BLaER1 treated with 17β-estradiol and CSF1 and Interleukin-3, amounts not matched to agents 10 nM and 100 nM (cell line): Measurements from ENCODE around the gene PRSS12.

ENCODE experiments used
- H3K27ac ChIP-seq, 11 experiments: shearing (Covaris generic); formaldehyde crosslinking; 2 replicates each; pipeline ENCODE4 v1.8.1; 2022
- H3K27me3 ChIP-seq, 11 experiments: shearing (Covaris generic); formaldehyde crosslinking; 2 replicates each; pipeline ENCODE4 v1.8.1; 2022
- H3K36me3 ChIP-seq, 11 experiments: shearing (Covaris generic); formaldehyde crosslinking; 2 replicates each; pipeline ENCODE4 v1.8.1; 2022
- H3K4me1 ChIP-seq, 10 experiments: shearing (Covaris generic); formaldehyde crosslinking; 2 replicates each; pipeline ENCODE4 v1.8.1; 2022
- H3K4me2 ChIP-seq, 11 experiments: shearing (Covaris generic); formaldehyde crosslinking; 2 replicates each; pipeline ENCODE4 v1.8.1; 2022
- H3K4me3 ChIP-seq, 10 experiments: shearing (Covaris generic); formaldehyde crosslinking; 2 replicates each; pipeline ENCODE4 v1.8.1; 2022
- H3K9ac ChIP-seq, 11 experiments: shearing (Covaris generic); formaldehyde crosslinking; 2 replicates each; pipeline ENCODE4 v1.8.1; 2022
- H3K9me3 ChIP-seq, 11 experiments: shearing (Covaris generic); formaldehyde crosslinking; replicated peaks in 1 of 11; 2 replicates each; pipeline ENCODE4 v1.8.1; 2022
- H4K20me1 ChIP-seq, 11 experiments: shearing (Covaris generic); formaldehyde crosslinking; 2 replicates each; pipeline ENCODE4 v1.8.1; 2022
- Cebpa-rat ChIP-seq, 11 experiments: shearing (Covaris generic); IDR thresholded peaks; 2 replicates each; pipeline ENCODE4 v1.8.1; 2022

Gene PRSS12

DNA sequence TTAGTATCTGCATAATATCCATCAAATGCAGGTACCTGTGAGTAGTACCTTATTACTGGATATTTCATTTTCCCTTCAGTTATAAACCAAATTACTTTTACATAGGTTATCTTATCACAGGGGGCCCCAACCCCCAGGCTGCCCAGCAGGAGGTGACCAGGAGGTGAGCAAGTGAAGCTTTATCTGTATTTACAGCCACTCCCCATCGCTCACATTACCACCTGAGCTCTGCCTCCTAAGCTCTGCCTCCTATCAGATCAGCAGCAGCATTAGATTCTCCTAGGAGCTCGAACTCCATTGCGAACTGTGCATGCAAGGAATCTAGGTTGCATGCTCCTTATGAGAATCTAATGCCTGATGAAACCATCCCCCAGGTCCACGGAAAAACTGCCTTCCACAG, 6.3 kb downstream of the PRSS12 start:
- TF ChIP-seq Cebpa-rat (IDR thresholded peaks at IDR 0.05), result no peak
- Histone ChIP-seq H3K9ac (no peak overlapping the region), H3K4me3 (no peak overlapping the region), H3K4me2 (no peak overlapping the region), H3K27ac (no peak overlapping the region), H3K36me3 (no peaks in the 10 kb centered on the region), H3K9me3 (peaks cover 0 to under 1% (median 0%) of the 10 kb centered on the region in 11 experiments; a peak in 2 of 22 replicates), H3K4me1 (no peaks in the 10 kb centered on the region), H4K20me1 (no peaks in the 10 kb centered on the region), H3K27me3 (no peaks in the 10 kb centered on the region)

DNA sequence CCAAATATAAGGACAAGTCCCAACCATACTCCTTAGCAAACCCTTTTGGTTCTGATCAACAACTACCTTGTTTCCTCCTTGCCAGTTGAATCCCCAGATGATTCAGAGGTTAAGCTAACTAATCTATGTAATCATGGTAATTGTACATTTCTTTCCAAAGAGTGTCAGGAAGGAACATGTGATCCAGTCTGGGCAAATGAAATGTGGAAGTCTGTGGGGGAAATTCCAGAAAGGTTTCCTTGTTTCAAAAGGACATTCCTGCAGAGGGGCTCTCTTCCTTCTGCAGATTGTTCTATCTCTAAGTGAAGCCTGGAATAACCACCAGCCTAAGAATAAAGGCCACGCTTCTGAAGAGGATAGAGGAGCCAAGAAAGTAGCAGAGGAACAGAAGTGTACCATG, 7.0 kb downstream of the PRSS12 start:
- no peaks in the 10 kb centered on the region for H4K20me1 ChIP-seq
- H3K4me3 ChIP-seq, result no peak overlapping the region
- H3K4me2 ChIP-seq, result no peak overlapping the region
- H3K4me1 ChIP-seq, result no peaks in the 10 kb centered on the region
- H3K9me3 ChIP-seq, result no peaks in the 10 kb centered on the region
- H3K27ac ChIP-seq, result no peak overlapping the region
- H3K27me3 ChIP-seq, result no peaks in the 10 kb centered on the region
- no peaks in the 10 kb centered on the region for H3K36me3 ChIP-seq
- no peak overlapping the region for H3K9ac ChIP-seq
- TF ChIP-seq Cebpa-rat (IDR thresholded peaks at IDR 0.05), result no peak

DNA sequence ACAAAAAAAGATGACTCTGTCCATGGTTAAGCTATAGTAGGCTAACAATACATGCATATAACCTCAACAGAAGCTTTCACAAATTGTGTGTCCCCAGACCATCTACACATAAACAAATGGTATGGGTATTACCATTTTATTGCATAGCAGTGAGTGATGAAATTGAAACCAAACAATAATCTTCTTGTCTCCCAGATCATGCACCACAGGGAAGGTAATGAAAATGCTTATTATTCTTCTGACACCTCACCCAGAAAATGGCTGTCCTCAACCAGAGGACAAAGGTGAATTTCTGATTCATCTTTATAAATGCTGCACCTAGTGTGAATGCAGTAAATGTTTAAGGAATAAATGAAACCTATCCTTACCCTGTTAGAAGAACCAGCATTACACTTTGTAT, 8.0 kb downstream of the PRSS12 start:
- Histone ChIP-seq H3K4me1 (no peaks in the 10 kb centered on the region), H4K20me1 (no peaks in the 10 kb centered on the region), H3K36me3 (no peaks in the 10 kb centered on the region), H3K4me2 (no peak overlapping the region), H3K27ac (no peak overlapping the region), H3K27me3 (no peaks in the 10 kb centered on the region), H3K9me3 (no peaks in the 10 kb centered on the region), H3K9ac (no peak overlapping the region), H3K4me3 (no peak overlapping the region)
- TF ChIP-seq Cebpa-rat (IDR thresholded peaks at IDR 0.05), result no peak

DNA sequence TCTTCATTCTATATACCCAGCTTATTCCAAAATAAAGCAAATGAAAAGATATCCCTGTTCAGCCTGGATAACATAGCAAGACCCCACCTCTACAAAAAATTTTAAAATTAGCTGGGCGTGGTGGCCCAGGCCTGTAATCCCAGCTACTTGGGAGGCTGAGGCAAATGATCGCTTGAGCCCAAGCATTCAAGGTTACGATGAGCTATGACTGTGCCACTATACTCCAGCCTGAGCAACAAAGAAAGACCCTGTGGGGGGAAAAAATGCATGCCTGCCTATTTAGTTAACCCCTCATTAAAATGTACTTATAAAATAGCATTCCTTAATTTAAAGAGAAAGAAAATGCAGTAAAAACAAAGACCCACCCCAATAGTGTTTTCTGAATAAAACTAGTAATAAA, 9.3 kb downstream of the PRSS12 start:
- H4K20me1 ChIP-seq, result no peaks in the 10 kb centered on the region
- no peak overlapping the region for H3K4me2 ChIP-seq
- no peaks in the 10 kb centered on the region for H3K36me3 ChIP-seq
- H3K9me3 ChIP-seq, result no peaks in the 10 kb centered on the region
- no peak overlapping the region for H3K27ac ChIP-seq
- no peak overlapping the region for H3K9ac ChIP-seq
- no peaks in the 10 kb centered on the region for H3K27me3 ChIP-seq
- no peaks in the 10 kb centered on the region for H3K4me1 ChIP-seq
- no peak for TF ChIP-seq Cebpa-rat (IDR thresholded peaks at IDR 0.05)
- H3K4me3 ChIP-seq, result no peak overlapping the region

DNA sequence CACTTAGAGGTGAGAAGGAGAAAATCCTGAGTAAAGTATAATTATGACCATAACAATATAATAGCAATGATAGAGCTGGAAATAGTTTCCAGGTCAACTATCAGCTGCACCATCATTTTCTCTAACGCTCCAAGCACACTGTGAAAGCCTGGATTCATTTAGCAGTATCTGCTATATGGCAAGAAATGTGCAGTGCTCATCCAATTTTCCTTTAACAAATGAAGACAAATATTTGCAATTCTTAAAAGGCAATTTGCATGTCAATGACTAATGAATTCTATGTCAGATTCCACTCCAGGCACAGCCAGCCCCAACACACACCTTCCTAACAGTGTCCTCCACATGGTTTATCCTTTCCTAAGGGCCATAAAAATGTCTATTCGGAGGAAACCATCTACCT, 12.7 kb downstream of the PRSS12 start:
- Histone ChIP-seq H3K36me3 (no peaks in the 10 kb centered on the region), H3K4me2 (no peak overlapping the region), H3K27ac (no peak overlapping the region)

DNA sequence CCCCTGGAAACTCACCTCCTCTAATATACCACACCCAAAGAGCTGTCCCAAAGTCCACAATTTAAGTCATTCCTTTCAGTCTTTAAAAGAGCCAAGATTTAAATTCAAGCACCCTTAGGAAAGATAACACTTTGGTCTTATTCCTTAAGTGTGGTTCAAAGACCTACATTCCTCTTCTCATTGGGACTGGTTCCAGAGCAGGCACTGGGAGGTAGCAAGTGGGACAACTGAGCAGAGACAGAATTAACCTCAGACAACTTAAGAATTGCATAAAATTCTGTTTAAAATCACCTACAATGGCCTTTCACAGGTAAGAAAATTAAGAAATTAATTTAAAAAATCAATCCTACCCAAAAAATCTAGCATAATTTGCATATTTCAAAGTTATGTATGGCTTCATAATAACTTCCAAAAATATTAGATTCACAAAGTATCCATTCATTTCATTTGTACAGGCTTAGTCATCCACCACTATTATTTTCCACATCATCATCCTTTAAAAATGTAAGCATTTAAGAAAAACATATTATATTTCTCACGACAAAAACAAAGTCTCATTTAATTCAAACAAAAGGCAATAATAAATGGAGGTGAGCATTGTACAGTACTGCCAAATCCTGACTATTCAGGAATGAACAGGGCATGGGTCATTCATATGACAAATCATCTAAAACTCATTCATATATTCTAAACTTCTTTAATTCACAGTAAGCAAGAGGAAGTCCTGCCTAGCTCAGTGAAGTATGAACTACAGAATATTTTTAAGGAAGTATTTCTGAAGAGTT, 13.6 kb downstream of the PRSS12 start:
- Histone ChIP-seq H3K9ac (no peak overlapping the region), H3K4me3 (no peak overlapping the region), H3K36me3 (no peaks in the 10 kb centered on the region), H4K20me1 (no peaks in the 10 kb centered on the region), H3K27me3 (no peaks in the 10 kb centered on the region), H3K4me1 (no peaks in the 10 kb centered on the region), H3K4me2 (no peak overlapping the region), H3K27ac (no peak overlapping the region), H3K9me3 (no peaks in the 10 kb centered on the region)
- no peak for TF ChIP-seq Cebpa-rat (IDR thresholded peaks at IDR 0.05)

More for the DNA sequence above, 12.7 kb downstream of the PRSS12 start:
- no peak overlapping the region for H3K9ac ChIP-seq
- H4K20me1 ChIP-seq, result no peaks in the 10 kb centered on the region
- H3K27me3 ChIP-seq, result no peaks in the 10 kb centered on the region
- no peaks in the 10 kb centered on the region for H3K9me3 ChIP-seq
- TF ChIP-seq Cebpa-rat (IDR thresholded peaks at IDR 0.05), result no peak
- no peak overlapping the region for H3K4me3 ChIP-seq
- H3K4me1 ChIP-seq, result no peaks in the 10 kb centered on the region

DNA sequence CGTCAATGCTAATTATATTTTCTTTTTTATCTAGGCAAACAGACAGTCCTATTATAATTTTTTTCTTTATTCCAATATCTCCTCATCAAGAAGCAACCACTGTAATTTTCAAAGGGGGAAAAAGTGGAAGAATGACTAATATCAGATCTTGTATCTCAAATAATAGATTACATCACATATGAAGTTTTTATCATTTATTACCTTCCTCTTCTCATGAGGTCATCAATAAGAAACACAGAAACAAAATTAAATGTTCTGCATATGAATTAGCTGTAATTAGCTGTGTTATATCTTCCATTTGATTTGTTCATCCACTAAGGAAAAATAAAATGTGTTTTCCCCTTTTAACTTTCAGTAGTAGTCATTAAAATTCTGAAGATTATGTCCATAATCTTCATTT, 14.3 kb downstream of the PRSS12 start:
- no peak for TF ChIP-seq Cebpa-rat (IDR thresholded peaks at IDR 0.05)
- no peak overlapping the region for H3K9ac ChIP-seq
- H3K4me3 ChIP-seq, result no peak overlapping the region
- no peaks in the 10 kb centered on the region for H3K9me3 ChIP-seq
- no peaks in the 10 kb centered on the region for H3K36me3 ChIP-seq
- no peak overlapping the region for H3K4me2 ChIP-seq
- no peaks in the 10 kb centered on the region for H4K20me1 ChIP-seq
- H3K4me1 ChIP-seq, result no peaks in the 10 kb centered on the region
- no peaks in the 10 kb centered on the region for H3K27me3 ChIP-seq
- no peak overlapping the region for H3K27ac ChIP-seq

DNA sequence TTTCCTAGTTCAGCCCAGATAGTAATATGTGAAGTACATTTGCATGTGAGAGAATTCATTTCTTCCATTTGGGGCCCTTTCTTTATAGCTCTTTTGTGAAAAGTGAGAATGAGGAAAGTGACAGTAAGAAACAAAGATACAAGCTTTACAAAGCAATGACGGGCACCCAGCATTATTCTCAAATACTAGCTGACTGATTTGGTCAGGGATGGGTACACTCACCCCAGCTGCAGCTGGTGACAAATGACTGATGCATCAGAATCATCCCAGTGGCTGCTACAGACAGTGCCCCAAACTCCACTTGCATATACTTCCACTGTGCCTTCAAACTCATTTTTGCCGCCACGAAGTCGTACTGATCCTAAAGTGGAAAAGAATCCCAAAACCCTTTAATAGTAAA, 14.8 kb downstream of the PRSS12 start:
- H3K9ac ChIP-seq, result no peak overlapping the region
- no peaks in the 10 kb centered on the region for H3K27me3 ChIP-seq
- H3K4me2 ChIP-seq, result no peak overlapping the region
- no peaks in the 10 kb centered on the region for H3K4me1 ChIP-seq
- TF ChIP-seq Cebpa-rat (IDR thresholded peaks at IDR 0.05), result no peak
- H3K4me3 ChIP-seq, result no peak overlapping the region
- no peaks in the 10 kb centered on the region for H4K20me1 ChIP-seq
- no peaks in the 10 kb centered on the region for H3K9me3 ChIP-seq
- no peaks in the 10 kb centered on the region for H3K36me3 ChIP-seq
- H3K27ac ChIP-seq, result no peak overlapping the region

DNA sequence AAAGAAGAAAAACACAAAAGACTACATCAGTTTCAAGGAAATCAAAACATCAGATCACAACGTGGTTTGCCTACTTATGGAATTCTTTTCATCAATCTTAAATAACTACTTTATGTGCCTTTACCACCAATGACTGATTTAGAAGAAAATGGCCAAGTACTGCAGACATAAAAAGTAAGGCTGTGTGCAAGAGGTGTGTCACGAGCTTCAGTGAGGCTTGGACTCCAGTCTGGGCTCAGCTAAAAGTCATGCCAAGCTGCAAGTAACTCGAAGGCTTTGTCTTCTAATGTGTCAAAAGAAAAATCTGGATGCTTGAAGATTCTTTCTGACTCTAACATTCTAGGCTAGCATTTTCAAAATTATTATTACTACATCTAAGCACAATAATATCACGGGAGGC, 17.0 kb downstream of the PRSS12 start:
- Histone ChIP-seq H3K4me3 (no peak overlapping the region), H3K9ac (no peak overlapping the region), H3K27ac (no peak overlapping the region), H4K20me1 (no peaks in the 10 kb centered on the region), H3K4me2 (no peak overlapping the region), H3K9me3 (no peaks in the 10 kb centered on the region), H3K4me1 (no peaks in the 10 kb centered on the region), H3K36me3 (no peaks in the 10 kb centered on the region), H3K27me3 (no peaks in the 10 kb centered on the region)
- TF ChIP-seq Cebpa-rat (IDR thresholded peaks at IDR 0.05), result no peak

DNA sequence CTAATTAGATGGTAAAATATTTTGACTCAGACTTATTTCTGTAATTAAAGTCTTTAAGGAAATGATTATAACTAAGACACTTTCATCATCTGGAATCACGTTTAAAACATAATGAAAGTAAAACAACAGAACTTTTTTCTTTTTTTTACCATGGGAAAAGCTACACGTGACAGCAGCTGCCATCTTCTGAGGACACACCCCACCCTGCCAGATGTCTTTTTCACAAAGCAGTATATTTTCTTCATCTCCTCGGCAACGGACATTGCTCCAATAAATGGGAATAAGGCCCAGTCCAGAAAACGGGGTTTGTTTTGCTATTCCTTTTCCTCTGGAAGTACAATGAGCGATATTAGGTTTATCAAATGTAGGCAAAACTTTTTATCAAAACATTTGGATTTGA, 17.5 kb downstream of the PRSS12 start:
- no peak overlapping the region for H3K27ac ChIP-seq
- TF ChIP-seq Cebpa-rat (IDR thresholded peaks at IDR 0.05), result no peak
- H3K4me2 ChIP-seq, result no peak overlapping the region
- H3K4me1 ChIP-seq, result no peaks in the 10 kb centered on the region
- H4K20me1 ChIP-seq, result no peaks in the 10 kb centered on the region
- H3K36me3 ChIP-seq, result no peaks in the 10 kb centered on the region
- no peak overlapping the region for H3K4me3 ChIP-seq
- no peaks in the 10 kb centered on the region for H3K27me3 ChIP-seq
- H3K9me3 ChIP-seq, result no peaks in the 10 kb centered on the region
- no peak overlapping the region for H3K9ac ChIP-seq
